ENCODE results near the gene SLC27A5.
A peak's percentile ranks its signal among the peaks of the same experiment; 100 is the strongest.

The SLC27A5 gene

DNA sequence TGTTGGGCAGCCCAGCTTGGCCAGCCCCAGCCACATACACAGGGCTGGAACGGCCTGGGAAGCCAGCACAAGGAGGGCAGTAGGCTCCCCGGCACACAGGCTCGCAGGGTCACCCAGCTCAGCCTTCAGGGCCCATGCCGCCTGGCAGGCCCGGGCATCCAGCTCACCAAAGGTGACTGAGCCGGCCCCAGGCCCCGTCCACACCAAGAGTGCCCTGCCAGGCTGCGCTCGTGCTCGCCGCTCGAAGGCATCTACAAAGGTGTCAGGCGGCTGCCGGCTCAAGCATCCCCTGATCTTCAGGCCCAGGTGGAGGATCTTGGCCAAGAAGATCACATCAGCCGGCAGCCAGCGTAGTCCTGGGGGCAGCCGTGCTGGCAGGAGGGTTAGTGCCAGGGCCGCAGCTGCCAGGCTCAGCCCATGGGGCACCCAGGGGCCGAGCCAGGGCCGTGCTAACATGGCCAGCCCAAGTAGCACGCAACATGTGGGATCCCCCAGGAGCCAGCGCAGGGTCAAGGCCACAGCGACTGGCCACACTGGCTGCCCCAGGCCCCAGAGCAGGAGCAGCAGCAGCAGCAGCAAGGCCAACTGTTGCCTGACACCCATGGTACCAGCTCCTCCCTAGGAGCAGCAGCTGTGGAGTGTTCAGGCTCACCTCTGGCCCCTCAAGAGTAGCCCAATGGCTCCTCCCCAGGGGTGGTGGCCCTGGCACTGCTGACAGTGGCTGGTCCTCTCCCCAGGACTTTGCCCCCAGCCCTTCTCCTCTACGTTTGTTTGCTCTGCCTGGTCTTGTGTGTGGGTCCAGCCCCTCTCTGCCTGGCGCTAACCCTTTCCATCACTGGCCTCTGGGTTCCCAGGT lies at the start of gene SLC27A5:
TSS of gene SLC27A5 (minus strand) at position 640 of the 856 bp plus-strand sequence. CDS start at position 603, 37 bp downstream.
- no peak for DNase-seq

- no peak for DNase-seq
Measured at GRCh38 chr19:58560921-58561320, 49.1 kb upstream of the SLC27A5 start.

GRCh38 chr19:58560007-58560887 lies 48.5 kb upstream of the SLC27A5 start:
- DNase-seq = no peak

DNA sequence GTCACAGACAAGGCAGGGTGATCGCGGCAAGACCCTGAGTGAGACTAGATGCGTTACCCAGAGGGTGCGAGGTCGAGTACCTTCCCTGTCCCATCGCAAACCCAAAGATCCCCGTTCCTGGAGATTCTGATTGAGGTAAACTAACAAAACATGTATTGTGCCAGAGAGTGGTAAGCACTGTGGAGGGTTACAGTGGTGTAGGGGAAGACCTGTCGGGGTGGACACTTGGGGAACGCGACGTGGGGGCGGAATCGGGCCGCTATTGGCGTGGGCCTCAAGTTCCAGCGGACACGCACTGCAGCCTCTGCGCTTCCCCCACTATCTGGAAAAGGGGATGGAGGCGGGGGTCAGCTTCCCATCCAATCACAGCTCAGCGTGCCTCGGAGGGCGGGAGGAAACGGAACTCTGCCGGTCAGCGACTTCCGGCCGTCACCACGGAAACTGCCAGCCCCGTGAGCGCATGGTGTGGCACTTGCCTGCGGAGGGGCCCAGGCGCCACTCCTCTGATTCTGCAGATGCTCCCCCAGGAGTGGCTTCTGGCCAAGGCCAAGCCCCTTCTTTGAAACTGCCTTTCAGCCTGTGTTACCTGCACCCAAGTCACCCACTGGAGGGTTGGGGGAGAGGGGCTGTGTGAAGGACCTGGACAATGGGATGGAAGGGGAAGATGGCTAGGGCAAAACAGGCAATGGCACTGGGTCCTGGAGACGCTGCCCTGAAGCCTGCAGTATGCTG lies 47.6 kb upstream of the SLC27A5 start:
- DNase-seq = peak; percentile 70

DNA sequence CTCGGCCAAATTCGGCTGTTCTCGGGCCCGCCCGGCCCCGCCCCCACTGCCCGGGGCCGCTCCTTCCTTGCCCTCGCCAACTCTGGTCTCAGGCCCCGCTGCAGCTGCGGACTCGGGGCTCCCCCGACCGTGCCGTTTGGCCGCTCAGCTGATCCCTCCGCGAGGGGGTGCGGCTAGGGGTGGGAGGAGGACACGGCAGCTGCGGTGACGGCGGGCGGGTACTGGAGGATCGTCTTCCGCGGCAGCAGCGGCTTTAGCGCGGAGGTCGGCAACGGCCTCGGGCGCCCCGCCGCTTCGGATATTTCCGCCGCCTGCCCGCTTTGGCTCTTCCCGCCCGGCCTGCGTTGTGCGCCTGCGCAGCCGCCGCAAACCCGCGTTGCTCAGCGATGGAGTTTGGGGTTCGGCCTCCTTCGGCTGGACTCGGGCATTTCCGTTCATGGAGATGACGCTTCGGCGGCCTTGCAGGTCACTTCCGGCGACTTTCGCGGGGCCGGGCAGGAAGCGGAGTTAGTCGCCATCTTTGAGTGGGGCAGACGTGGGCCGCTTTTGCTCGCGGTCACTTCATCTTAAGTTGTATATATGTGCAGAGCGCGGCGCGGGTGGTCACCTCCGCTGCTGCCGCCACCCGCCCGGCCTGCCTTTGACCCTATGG lies 47.0 kb upstream of the SLC27A5 start:
- DNase-seq = peak; percentile 99 to 100

DNA sequence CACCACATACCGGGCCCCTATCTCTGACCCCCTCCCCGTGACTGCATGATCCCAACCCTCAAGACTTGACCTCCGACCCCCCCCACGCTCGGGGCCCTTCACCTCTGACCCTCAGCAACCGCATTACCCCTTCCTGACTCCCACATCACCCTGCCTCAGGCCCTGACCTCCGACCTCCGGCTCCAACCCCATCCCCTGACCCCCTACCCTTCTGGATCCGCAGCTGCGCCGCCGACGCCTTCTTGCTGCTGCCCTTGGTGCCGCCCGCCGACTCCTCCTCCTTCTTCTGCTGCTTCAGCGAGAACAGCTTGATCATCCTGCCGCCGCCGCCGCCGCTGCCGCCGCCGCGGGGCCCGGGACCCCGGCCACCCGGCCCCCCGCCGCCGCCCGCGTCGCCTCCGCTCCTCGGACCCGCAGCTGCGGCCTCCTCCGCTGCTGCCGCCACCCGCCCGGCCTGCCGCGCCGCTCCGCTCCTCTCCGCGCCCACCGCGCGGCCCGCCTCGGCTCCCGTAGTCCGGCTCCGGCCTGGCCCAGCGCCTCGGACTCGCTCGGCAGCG lies 46.4 kb upstream of the SLC27A5 start, which contains the start of gene UBE2M:
TSS of gene UBE2M (minus strand) at position 546 of the 557 bp plus-strand sequence. CDS start at position 316, 230 bp downstream.
- peak; percentile 48 to 53 for DNase-seq

- no peak for DNase-seq
Measured at GRCh38 chr19:58557221-58558065, 45.7 kb upstream of the SLC27A5 start.

DNA sequence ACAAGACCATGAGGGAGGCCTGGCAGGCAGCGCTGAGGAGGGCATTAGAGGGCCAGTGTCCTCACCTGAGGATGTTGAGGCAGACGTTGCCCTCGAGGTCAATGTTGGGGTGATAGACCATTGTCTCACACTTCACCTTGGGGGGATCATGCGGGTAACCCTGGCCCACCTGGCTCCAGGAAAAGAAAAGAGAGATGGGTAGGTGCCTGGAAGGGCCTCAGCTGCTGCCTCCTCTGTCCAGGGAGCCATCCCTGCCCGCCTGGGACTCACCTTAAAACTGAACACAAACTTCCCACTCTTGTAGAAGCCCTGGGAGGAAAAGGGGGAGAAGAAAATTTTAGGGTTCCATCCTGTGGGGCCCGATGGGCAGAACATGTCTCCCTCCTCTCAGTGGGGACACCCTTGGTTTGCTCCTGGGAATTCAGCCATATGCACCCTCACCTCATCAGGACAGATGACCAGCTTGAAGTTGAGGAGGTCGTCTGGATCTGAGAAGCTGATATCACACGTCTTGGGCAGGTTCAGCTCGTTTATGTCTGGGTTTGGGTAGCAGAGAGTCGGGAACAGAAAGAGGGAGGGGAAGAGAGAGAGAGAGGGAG lies 44.9 kb upstream of the SLC27A5 start:
- DNase-seq = no peak

GRCh38 chr19:58555920-58556621 lies 44.3 kb upstream of the SLC27A5 start:
- DNase-seq = no peak

DNA sequence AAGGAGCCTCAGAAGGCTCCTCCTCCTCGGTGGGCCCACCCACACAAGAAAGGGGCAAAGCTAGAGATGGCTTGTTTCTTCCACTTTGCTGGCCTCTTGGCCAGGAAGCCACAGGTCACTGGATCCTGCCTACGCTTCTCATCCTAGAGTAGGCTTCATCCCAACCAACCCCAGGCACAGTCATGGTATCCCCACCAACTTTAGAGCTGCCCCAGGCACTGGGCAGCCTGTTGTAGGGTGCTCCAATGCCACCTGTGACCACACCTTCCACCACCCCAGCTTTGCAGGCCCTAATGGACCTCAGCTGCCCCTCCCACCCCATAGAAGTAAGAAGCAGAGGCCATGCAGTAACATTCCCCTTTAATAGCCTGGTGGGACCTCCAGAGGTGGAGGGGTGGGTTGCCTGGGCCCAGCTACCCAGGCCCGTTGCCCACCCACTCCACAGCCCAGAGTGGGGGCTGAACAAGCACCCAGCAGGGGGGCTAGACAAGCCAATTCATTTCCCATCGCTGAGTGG lies 43.6 kb upstream of the SLC27A5 start:
- no peak for DNase-seq

- peak; percentile 97 for DNase-seq
Measured at GRCh38 chr19:58554494-58555368, 42.9 kb upstream of the SLC27A5 start, which contains the start of gene CHMP2A. TSS of gene CHMP2A (minus strand) at chr19:58555105. CDS start at chr19:58554212, 893 bp downstream.

DNA sequence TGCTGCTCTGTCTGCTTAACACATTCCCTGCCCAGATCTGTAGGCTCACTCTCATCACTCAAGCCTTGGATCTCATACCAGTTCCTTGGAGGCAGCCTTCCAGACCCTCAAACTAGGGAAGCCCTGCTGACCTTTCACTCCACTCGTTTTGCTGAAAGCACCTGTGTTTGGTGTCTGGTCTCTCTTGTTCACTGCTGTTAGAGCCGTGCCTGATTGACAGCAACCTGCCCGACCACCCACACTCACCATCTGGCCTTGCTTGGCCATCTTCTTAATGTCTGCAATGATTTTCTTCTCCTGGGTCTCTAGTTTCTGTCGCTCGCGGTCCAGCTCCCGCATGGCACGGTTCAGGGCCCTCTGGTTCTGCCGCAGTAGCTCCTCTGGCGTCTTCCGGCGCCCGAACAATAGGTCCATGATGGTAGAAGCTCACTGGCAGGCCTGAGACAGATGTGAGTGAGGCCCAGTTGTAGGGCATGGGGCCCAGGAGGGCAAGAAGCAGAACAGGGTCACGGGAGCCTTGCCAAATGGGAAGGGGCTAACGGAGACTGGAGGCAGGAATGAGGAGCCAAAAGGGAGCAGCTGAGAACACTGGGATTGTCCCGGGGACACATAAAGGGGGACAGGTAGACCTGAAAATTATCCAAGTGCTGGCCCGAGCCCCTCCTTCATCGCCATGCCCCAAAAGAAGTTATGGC lies 42.2 kb upstream of the SLC27A5 start:
- DNase-seq = no peak

- DNase-seq = no peak
Measured at GRCh38 chr19:58552655-58553054, 40.9 kb upstream of the SLC27A5 start.

DNA sequence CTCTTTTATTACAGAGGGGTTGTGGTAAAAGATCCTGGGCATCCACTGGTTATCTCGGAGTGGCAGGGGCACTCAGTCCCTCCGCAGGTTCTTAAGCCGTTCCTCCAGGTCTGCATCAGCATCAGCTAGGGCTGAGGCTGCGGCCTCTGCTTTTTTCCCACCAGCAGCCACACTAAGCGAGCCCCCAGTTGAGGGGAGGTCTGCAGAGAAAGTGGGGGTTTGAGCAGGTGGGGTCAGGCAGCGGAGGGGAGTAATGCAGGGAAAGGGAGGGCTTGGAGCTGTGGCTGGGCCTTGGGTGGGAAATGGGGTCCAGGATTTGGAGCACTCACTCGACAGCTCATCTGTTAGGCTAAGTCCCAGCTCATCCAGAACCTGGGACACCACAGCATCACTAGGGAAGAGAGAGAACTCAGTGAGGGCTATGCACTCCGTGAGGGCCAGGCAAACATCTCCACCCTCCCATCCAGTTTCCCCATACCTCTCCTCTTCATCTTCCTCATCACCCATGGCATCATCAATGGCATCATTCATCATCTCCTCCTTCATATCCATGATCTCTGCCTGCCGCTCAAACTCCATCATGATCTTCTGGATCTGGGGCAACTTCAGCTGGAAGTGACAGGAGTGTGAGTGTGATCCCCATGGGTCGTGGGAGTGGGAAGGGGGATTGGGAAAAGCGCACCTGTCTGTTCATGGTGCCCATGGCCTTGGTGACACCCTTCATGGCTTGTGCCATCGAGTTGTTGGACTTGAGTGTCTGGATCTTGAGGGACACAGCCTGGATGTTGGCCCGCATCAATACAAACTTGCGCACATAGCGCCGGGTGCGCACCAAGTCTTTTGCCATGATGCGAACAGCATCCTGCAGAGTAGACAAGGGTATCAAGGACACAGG lies 40.0 kb upstream of the SLC27A5 start:
- no peak for DNase-seq

- no peak for DNase-seq
Measured at GRCh38 chr19:58551123-58551497, 39.3 kb upstream of the SLC27A5 start.

DNA sequence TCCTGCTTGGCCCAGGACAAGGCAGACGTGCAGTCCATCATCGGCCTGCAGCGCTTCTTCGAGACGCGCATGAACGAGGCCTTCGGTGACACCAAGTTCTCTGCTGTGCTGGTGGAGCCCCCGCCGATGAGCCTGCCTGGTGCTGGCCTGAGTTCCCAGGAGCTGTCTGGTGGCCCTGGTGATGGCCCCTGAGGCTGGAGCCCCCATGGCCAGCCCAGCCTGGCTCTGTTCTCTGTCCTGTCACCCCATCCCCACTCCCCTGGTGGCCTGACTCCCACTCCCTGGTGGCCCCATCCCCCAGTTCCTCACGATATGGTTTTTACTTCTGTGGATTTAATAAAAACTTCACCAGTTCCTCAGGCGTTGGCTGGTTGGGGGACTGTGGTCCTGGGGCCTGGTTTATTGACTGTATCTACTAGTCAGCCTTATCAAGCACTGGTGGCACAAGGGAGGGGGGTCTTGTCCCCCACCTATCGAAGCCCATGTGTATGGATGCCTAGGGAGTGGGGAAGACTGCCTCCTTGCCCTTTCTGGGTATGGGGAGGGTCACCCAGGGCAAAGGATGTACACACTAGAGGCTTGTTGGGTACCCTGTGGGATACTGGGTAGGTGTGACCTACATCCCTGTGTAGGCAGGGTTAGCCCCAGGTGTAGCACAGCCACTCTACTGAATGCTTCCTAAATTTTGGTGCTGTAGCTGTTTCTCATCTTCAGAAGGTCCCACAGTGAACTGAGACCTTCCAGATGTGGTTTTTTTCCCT lies 38.8 kb upstream of the SLC27A5 start:
- DNase-seq = no peak
